Pons (tissue), 1 donor: ENCODE data around the gene TMCO4.
"Not testable (repeated sequence)": the region's sequence is repeated elsewhere in the genome, so short reads cannot be mapped to it uniquely, and the experiment has no call there.

Experiments
- DNase-seq: peaks from one replicate; pipeline ENCODE4 v3.0.0-alpha.2; 2016; ENCODE audit warnings: low spot score

TMCO4 gene

GRCh38 chr1:19636065-19636464 lies 163.7 kb downstream of the TMCO4 start:
- no peak for DNase-seq

- DNase-seq = no peak
Measured at GRCh38 chr1:19635646-19636045, 164.1 kb downstream of the TMCO4 start.

- DNase-seq = not testable (repeated sequence)
Measured at GRCh38 chr1:19635064-19635463, 164.7 kb downstream of the TMCO4 start.

GRCh38 chr1:19633106-19633505 lies 166.6 kb downstream of the TMCO4 start:
- no peak for DNase-seq
